NCI-H510A treated with DMSO at 0.1 percent for 48 hours (cell line): ENCODE results near the gene NOX5.

Experiments
- DNase-seq: peaks from one replicate; lab custom pipeline; 2025; lab: John Stamatoyannopoulos, UW

The NOX5 gene

GRCh38 chr15:69081310-69082004 lies 67.0 kb downstream of the NOX5 start:
- no peak for DNase-seq

GRCh38 chr15:69082021-69082502 lies 67.6 kb downstream of the NOX5 start:
- no peak for DNase-seq

GRCh38 chr15:69082554-69082953 lies 68.1 kb downstream of the NOX5 start:
- DNase-seq, result no peak

GRCh38 chr15:69084404-69085030 lies 70.0 kb downstream of the NOX5 start:
- DNase-seq, result no peak

GRCh38 chr15:69085325-69086081 lies 71.0 kb downstream of the NOX5 start:
- DNase-seq, result no peak

- no peak for DNase-seq
Measured at GRCh38 chr15:69086427-69087204, 72.1 kb downstream of the NOX5 start.

- DNase-seq, result no peak
Measured at GRCh38 chr15:69087366-69087976, 73.0 kb downstream of the NOX5 start.

DNA sequence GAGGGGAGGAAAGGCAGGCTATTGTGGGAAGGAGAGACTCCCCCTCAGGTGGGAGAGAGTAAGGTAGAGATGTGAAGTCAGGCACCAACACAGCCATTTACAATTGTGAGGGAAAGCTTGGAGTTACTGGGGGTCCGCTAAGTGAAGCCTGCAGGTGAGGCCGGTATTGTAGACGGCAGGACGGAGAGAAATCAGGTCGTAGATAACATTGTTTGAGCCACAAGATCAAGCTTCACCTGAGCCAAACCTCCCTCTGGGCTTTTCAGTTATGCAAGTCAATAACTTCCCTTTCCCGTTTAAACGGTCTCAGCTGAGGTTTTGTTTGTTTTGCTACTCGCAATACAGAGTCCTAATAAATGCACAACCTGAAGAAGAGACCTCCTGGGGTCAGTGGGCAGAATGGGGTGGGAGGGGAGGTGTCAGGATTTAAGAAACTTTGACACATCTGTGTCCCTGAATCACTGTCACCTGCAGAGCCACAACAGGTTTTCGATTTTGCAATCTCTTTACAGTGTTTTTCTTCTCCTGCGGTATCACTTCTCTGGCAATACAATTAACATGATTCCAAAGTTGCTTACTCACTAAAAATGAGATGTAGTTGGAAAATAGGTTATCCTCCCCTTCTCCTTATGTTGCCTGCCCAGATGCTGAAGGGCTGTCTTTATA lies 73.9 kb downstream of the NOX5 start:
- DNase-seq, result no peak

GRCh38 chr15:69089258-69089657 lies 74.8 kb downstream of the NOX5 start:
- no peak for DNase-seq

GRCh38 chr15:69090197-69090948 lies 75.9 kb downstream of the NOX5 start:
- DNase-seq, result no peak

- no peak for DNase-seq
Measured at GRCh38 chr15:69091654-69092053, 77.2 kb downstream of the NOX5 start.

DNA sequence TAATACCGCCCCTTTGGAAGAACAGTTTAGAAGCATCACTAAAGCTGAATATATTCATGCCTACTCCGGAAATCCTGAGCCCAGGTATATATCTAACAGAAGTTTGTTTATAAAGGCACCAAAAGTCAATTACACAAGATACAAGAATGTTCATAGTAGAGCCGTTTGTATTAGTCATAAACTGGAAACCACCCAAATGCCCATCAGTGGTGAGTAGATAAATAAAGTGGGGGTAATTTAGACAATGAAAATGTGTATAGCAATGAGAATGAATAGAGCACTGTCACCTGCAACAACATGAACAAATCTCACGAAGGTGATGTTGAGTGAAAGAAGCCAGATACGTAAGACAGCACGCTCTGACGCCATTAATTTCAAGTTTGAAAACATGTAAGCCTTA lies 77.7 kb downstream of the NOX5 start:
- no peak for DNase-seq

GRCh38 chr15:69093127-69093526 lies 78.6 kb downstream of the NOX5 start:
- no peak for DNase-seq

GRCh38 chr15:69093614-69094013 lies 79.1 kb downstream of the NOX5 start:
- DNase-seq, result no peak

DNA sequence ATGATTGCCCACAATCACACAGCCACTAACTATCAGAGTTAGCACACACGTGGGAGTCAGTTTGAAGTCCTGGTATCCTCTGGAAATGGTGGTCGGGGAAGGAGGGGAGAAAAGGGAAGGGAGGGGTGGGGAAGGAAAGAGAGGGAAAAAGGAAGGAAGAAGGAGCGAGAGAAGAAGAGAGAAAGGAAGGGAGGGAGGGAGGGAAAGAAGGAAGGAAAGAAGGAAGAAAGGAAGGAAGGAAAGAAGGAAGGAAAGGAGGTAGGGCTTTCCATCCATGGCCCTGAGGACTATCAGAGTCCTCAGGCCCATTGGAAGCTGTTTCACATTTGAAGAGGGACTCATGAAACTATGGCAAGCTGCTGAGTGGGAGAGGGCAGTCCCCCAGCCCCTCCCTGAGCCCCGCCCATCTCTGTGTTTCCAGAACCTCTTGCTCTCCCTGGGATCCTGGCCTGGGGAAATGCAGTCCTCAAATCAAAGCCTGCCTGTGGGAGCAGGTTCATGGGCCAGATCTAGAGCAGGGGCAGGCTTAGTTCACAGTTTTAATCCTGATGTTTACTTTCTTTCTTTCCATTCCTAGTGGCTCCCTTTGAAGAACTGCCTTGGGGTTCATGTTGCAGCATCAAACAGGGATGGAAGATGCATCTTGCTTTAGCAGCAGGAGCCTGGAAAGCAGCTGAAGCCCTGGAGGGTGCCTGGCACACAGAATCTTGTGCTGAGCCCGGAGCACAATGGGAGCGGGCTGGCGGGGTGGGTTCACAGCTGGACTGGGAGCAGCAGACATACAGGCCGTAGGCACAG lies 79.8 kb downstream of the NOX5 start:
- no peak for DNase-seq

GRCh38 chr15:69095274-69095673 lies 80.8 kb downstream of the NOX5 start:
- no peak for DNase-seq

DNA sequence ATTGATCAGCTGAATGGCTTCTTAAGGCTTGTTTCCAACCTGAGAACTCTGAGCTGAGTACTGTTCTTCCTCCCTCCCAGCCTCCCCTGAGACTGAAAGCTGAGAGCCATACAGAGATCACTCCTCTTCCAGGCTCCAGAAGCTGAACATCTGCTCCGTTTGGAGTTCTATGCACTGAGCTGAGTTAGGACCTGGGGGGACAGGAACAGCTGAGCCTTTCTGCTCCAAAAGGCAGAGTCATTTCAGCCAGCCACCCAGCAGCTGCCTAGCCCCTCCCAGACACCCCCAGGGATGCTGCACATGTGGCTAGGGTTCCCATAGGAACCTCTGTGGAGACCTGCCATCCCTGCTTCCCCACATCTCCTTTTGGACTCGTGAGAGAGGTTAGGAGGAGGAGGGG lies 81.7 kb downstream of the NOX5 start:
- DNase-seq, result no peak

GRCh38 chr15:69096626-69097025 lies 82.1 kb downstream of the NOX5 start:
- no peak for DNase-seq

DNA sequence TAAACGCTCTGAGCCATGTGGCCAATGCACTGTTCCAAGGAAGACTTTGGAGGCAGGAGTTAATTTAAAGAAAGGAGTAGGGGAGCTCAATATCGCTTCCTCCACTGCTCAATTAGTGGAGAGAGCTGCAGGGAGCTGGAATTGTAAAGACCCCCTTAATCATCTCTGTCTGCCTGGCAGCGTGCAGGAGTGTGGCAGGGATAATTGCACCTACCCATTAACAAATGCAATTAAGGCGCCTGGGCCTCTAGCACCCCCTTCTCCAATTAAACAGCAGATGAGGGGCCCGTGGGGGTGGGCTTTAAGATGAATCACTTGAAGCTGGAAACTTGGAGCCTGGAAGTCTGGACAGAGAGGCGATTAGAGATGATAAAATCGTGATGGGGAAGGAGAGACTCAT lies 84.3 kb downstream of the NOX5 start:
- no peak for DNase-seq

GRCh38 chr15:69099941-69100340 lies 85.4 kb downstream of the NOX5 start:
- DNase-seq, result no peak
